HG03066 (cell line): ENCODE data around the gene KRTAP4-6.
"Not testable (repeated sequence)": the region's sequence is repeated elsewhere in the genome, so short reads cannot be mapped to it uniquely, and the experiment has no call there.

Experiments used
- ATAC-seq: cut with Tn5 transposase; IDR thresholded peaks from one replicate; pipeline ENCODE4 v1.9.1; 2021; ENCODE audit warnings: low read depth; ENCODE audit not compliant: unreplicated experiment

KRTAP4-6 gene

GRCh38 chr17:41148971-41149651, 8.8 kb upstream of the KRTAP4-6 start:
- not testable (repeated sequence) for ATAC-seq

- no peak for ATAC-seq
Observed at GRCh38 chr17:41147531-41148204, 7.3 kb upstream of the KRTAP4-6 start.

GRCh38 chr17:41145261-41145660, 4.9 kb upstream of the KRTAP4-6 start:
- no peak for ATAC-seq

GRCh38 chr17:41144846-41145245, 4.5 kb upstream of the KRTAP4-6 start:
- ATAC-seq, result no peak

GRCh38 chr17:41141361-41141760, 1.0 kb upstream of the KRTAP4-6 start:
- ATAC-seq, result no peak

- ATAC-seq, result not testable (repeated sequence)
Observed at GRCh38 chr17:41139865-41140264, 479 bp downstream of the KRTAP4-6 start.

- no peak for ATAC-seq
Observed at GRCh38 chr17:41133880-41134735, 6.2 kb downstream of the KRTAP4-6 start.

- ATAC-seq, result no peak
Observed at GRCh38 chr17:41131979-41132378, 8.4 kb downstream of the KRTAP4-6 start.

GRCh38 chr17:41127371-41127770, 13.0 kb downstream of the KRTAP4-6 start:
- no peak for ATAC-seq

- ATAC-seq, result no peak
Observed at GRCh38 chr17:41126412-41126811, 13.9 kb downstream of the KRTAP4-6 start.

- ATAC-seq, result no peak
Observed at GRCh38 chr17:41125064-41125463, 15.3 kb downstream of the KRTAP4-6 start.

- ATAC-seq, result not testable (repeated sequence)
Observed at GRCh38 chr17:41123991-41124371, 16.4 kb downstream of the KRTAP4-6 start, which contains the start of gene KRTAP4-12. Gene KRTAP4-12 (minus strand): TSS chr17:41124182. CDS start chr17:41124122, 60 bp downstream.

GRCh38 chr17:41123292-41123990, 16.9 kb downstream of the KRTAP4-6 start:
- not testable (repeated sequence) for ATAC-seq

- ATAC-seq, result no peak
Observed at GRCh38 chr17:41121742-41122141, 18.6 kb downstream of the KRTAP4-6 start.

GRCh38 chr17:41119696-41120690, 20.4 kb downstream of the KRTAP4-6 start:
- ATAC-seq, result not testable (repeated sequence)

GRCh38 chr17:41118721-41119120, 21.6 kb downstream of the KRTAP4-6 start:
- no peak for ATAC-seq

GRCh38 chr17:41117846-41118386, 22.4 kb downstream of the KRTAP4-6 start, which contains the start of gene KRTAP4-11:
Gene KRTAP4-11 (minus strand): TSS chr17:41118373. CDS start chr17:41118315, 58 bp downstream.
- ATAC-seq, result not testable (repeated sequence)

GRCh38 chr17:41116297-41116696, 24.0 kb downstream of the KRTAP4-6 start:
- ATAC-seq, result no peak
